DOHH2 (cell line): ENCODE measurements around the gene SLC25A25.

Experiments
- H3F3A ChIP-seq: fragments of 200-600 bp; sonication (generic), shearing (Covaris generic); 2 replicates; pipeline ENCODE4 v1.6.0; 2016; ENCODE audit warnings: antibody characterized with exemption, mild to moderate bottlenecking; ENCODE audit not compliant: control insufficient read depth, insufficient read depth
- H3K27ac ChIP-seq: fragments of 200-600 bp; sonication (generic); 2 replicates; pipeline ENCODE4 v1.5.1; 2014; ENCODE audit warnings: low read depth, mild to moderate bottlenecking, low read length, moderate library complexity
- H3K27me3 ChIP-seq: fragments of 200-600 bp; sonication (generic); 2 replicates; pipeline ENCODE4 v1.6.1; 2014; ENCODE audit warnings: mild to moderate bottlenecking, low read length, mixed read lengths; ENCODE audit not compliant: control insufficient read depth
- H3K36me3 ChIP-seq: fragments of 200-600 bp; sonication (generic); 2 replicates; pipeline ENCODE4 v1.6.1; 2014; ENCODE audit warnings: mild to moderate bottlenecking, low read length, moderate library complexity, mixed read lengths; ENCODE audit not compliant: control insufficient read depth
- H3K4me1 ChIP-seq: fragments of 200-600 bp; sonication (generic); 2 replicates; pipeline ENCODE4 v1.6.1; 2014; ENCODE audit warnings: mild to moderate bottlenecking, low read length, mixed read lengths; ENCODE audit not compliant: control insufficient read depth
- H3K4me2 ChIP-seq: fragments of 200-600 bp; sonication (generic); 2 replicates; pipeline ENCODE4 v1.6.0; 2014; ENCODE audit warnings: mild to moderate bottlenecking, low read length, moderate library complexity
- H3K4me3 ChIP-seq: fragments of 200-600 bp; sonication (generic); 2 replicates; pipeline ENCODE4 v1.5.1; 2014; ENCODE audit warnings: mild to moderate bottlenecking, low read length, mixed read lengths
- H3K79me2 ChIP-seq: fragments of 200-600 bp; sonication (generic); 2 replicates; pipeline ENCODE4 v1.6.1; 2014; ENCODE audit warnings: mild to moderate bottlenecking, low read length, mixed read lengths; ENCODE audit not compliant: control insufficient read depth
- H3K9me2 ChIP-seq: fragments of 200-600 bp; sonication (generic); replicated peaks from 2 replicates; pipeline ENCODE4 v1.6.1; 2014; ENCODE audit warnings: mild to moderate bottlenecking, low read length, mixed read lengths; ENCODE audit not compliant: control insufficient read depth
- H3K9me3 ChIP-seq: fragments of 200-600 bp; sonication (generic); 2 replicates; pipeline ENCODE4 v1.6.1; 2014; ENCODE audit warnings: antibody characterized with exemption, low read length, mixed read lengths; ENCODE audit not compliant: control insufficient read depth, insufficient read depth
- H4K20me1 ChIP-seq: fragments of 200-600 bp; sonication (generic); 2 replicates; pipeline ENCODE4 v1.6.0; 2014; ENCODE audit warnings: low read depth, mild to moderate bottlenecking, antibody characterized with exemption, low read length, moderate library complexity; ENCODE audit not compliant: control insufficient read depth, insufficient read depth
- CTCF ChIP-seq: fragments of 200-600 bp; sonication (generic); IDR thresholded peaks from one replicate; pipeline ENCODE4 v1.5.1; 2014; ENCODE audit warnings: antibody characterized with exemption, mild to moderate bottlenecking, low read depth, low read length; ENCODE audit not compliant: poor library complexity, severe bottlenecking
- EZH2phosphoT487 ChIP-seq: fragments of 200-600 bp; sonication (generic); IDR thresholded peaks from 2 replicates; pipeline ENCODE4 v1.6.1; 2017; ENCODE audit warnings: borderline replicate concordance, mild to moderate bottlenecking, antibody characterized with exemption, low read length, moderate library complexity, mixed read lengths

The SLC25A25 gene

GRCh38 chr9:128113526-128114325 is 45.7 kb downstream of the SLC25A25 start:
- TF ChIP-seq CTCF: no peak
- TF ChIP-seq EZH2phosphoT487: no peak
- Histone ChIP-seq H3K9me3 (no peaks in the 10 kb centered on the region), H3K4me3 (no peak overlapping the region), H3K36me3 (peaks cover 52% of the 10 kb centered on the region), H3K9me2 (no peaks in the 10 kb centered on the region), H3K79me2 (no peaks in the 10 kb centered on the region), H3K4me1 (peaks cover 3% of the 10 kb centered on the region; the same call in 1 of the 2 replicates), H3K27ac (no peak overlapping the region), H3F3A (no peaks in the 10 kb centered on the region), H3K27me3 (no peaks in the 10 kb centered on the region), H3K4me2 (no peak overlapping the region), H4K20me1 (no peaks in the 10 kb centered on the region)

GRCh38 chr9:128114326-128115186 is 46.5 kb downstream of the SLC25A25 start:
- Histone ChIP-seq H3K4me2 (no peak overlapping the region), H3K27ac (no peak overlapping the region)

More at GRCh38 chr9:128114326-128115186, 46.5 kb downstream of the SLC25A25 start:
- Histone ChIP-seq H3K79me2 (no peaks in the 10 kb centered on the region), H3K9me3 (no peaks in the 10 kb centered on the region), H3K36me3 (peaks cover 44% of the 10 kb centered on the region), H3K4me1 (peaks cover 3% of the 10 kb centered on the region; the same call in 1 of the 2 replicates), H3K4me3 (no peak overlapping the region), H4K20me1 (no peaks in the 10 kb centered on the region), H3F3A (peaks cover 4% of the 10 kb centered on the region; the same call in 1 of the 2 replicates), H3K9me2 (no peaks in the 10 kb centered on the region), H3K27me3 (no peaks in the 10 kb centered on the region)
- no peak for TF ChIP-seq EZH2phosphoT487
- no peak for TF ChIP-seq CTCF
